ENCODE measurements around the gene TP63.

Gene TP63

DNA sequence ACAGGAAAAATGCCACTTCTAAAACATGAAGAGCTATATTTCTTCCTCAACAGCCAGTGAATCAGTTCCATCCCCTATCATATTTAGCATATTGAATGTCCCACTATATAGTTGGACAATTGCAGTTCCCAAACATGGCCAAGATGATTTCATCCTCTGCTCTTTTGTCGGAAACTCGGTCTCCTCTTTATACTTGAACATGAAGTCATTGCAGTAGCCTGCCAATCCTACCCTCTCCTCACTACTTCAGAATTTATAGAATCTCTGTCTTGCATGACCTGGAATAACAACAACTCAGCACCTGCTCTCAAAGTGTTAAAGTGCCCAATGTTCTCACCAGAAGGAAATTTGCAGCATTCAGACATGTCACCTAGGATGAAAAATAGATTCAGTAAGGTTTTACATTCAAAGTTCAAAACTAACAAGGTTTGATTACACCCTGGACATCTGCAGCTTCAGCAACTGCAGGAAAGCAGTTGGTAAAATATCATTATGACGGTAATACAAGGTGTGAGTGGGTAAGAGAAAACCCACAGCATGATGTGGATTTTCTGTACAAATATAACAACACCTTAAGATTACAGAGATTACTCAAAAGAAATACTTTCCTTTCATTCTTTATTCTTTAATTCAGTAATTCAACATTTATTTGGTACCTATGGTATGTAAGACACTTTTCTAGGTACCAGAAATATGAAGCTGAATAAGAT is 52.5 kb downstream of the TP63 start:
- TF ChIP-seq ZNF274 (IDR thresholded peaks at IDR 0.05; ENCODE audit: low read depth, low read length) = no peak
- no peak overlapping the region for H3K4me3 ChIP-seq (ENCODE audit: low read length)

DNA sequence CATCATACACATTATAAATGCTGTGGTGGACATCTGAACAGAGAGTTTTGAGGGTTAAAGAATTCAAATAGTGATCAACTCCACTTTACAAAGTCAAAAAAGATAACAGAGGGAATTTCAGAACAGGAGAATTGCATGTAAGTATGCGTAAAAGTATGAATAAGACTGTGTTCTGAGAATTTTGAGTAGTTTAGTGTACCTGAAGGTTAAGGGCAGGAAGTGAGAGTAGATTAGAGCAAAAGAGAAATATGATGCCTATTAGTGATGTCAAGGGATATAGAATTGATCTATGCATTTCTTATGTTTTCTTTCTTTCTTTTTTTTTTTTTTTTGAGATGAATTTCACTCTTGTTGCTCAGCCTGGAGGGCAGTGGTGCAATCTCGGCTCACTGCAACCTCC is 53.1 kb downstream of the TP63 start:
- no peak for TF ChIP-seq ZNF274 (IDR thresholded peaks at IDR 0.05; ENCODE audit: low read depth, low read length)

DNA sequence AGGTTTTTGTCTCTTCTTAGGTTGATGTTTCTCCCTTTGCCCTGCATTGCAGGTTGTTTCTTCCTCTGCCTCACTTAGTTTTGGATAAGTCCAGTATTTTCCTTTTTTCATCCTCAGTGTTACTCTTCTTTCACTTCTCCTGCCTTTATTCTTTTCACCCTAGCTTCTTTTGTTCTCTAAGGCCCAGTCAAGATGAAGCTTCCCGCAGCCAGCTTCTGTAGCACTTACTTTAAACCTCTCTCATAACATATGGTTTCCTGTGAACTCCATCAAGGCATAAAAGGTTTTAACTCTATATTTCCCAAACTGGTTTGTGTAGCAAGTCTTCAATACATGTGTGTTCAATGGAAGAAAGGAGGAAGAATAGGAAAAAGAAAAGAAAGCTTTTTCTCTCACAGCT is 54.1 kb downstream of the TP63 start:
- no peak for TF ChIP-seq ZNF274 (IDR thresholded peaks at IDR 0.05; ENCODE audit: low read depth, low read length)
- H3K4me3 ChIP-seq (ENCODE audit: low read length) = no peak overlapping the region

More for the DNA sequence above, 53.1 kb downstream of the TP63 start:
- H3K4me3 ChIP-seq (ENCODE audit: low read length) = no peak overlapping the region

DNA sequence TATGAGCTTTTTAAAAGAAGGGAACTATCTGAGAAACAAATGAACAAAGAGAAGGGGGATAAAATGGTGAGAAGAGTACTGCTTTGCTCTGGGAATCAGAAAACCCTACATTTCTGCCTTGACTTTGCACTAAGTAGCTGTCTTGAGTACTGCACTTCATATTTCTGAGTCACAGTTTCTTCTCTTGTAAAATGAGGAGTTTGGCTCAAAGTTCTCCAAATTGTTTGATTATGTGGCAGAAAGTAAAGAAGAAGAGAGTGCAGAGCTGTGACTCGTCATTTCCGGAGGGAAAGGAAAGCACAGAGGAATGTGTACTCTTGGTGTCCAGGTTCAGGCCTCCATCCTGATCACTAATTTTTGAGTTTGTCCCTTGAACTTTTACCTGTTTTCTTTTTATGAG is 54.7 kb downstream of the TP63 start:
- no peak overlapping the region for H3K4me3 ChIP-seq (ENCODE audit: low read length)
- no peak for TF ChIP-seq ZNF274 (IDR thresholded peaks at IDR 0.05; ENCODE audit: low read depth, low read length)

DNA sequence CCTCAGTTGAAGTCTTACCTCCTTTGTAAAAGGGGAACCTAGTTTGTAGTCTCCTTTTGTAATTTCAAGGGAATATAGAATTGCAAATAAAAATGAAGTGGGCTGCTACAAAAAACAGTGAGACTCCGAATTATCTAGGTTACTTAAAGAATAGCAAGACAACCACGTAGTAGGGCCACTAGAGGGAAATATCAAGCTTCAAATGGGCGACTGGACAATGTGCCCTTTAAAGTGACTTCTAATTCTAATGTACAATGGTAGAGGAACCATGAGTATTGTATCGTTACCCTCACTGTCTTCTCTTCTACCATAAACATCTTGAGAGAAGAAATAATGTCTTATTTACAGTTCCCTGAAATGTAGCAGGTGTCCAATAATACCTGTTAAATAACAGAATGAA is 56.3 kb downstream of the TP63 start:
- no peak for TF ChIP-seq ZNF274 (IDR thresholded peaks at IDR 0.05; ENCODE audit: low read depth, low read length)
- H3K4me3 ChIP-seq (ENCODE audit: low read length) = no peak overlapping the region

DNA sequence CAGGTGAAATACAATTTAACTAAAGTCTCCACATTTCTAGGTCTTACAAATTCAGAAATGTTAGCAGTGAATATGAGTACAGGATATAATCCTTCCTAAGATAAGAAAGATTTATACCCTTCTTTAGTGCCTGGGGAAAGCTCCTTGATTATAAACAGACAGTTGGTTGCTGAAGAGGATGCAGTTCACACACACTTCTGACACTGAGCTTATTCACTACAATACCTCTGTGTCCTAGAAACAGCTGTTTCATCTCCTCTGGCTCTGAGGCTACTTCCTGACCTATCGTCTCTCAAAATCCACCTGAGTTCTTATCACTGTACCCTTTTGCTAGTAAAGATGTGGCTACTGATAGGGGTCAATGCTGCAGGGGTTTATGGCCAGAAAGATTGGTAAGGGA is 57.1 kb downstream of the TP63 start:
- no peak for TF ChIP-seq ZNF274 (IDR thresholded peaks at IDR 0.05; ENCODE audit: low read depth, low read length)
- no peak overlapping the region for H3K4me3 ChIP-seq (ENCODE audit: low read length)

DNA sequence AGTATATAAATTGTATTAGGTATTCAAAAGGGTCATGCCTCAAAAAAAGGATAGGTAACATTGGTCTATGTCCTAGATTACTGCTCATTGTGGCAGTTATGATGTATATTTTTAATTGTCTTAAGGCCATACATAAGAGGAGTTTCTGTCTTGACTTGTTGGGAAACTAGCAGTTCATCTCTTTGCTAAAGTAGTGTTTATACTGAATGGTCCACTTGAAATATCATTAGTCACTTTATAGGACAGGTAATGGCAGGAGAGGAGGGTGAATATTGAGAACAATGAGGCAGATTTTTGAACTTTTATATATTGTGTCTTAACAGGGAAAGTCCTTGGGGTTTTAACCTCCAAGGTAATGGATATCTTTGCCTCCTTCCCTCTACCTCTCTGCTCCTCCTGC is 58.4 kb downstream of the TP63 start:
- TF ChIP-seq ZNF274 (IDR thresholded peaks at IDR 0.05; ENCODE audit: low read depth, low read length) = no peak
- H3K4me3 ChIP-seq (ENCODE audit: low read length) = no peak overlapping the region

DNA sequence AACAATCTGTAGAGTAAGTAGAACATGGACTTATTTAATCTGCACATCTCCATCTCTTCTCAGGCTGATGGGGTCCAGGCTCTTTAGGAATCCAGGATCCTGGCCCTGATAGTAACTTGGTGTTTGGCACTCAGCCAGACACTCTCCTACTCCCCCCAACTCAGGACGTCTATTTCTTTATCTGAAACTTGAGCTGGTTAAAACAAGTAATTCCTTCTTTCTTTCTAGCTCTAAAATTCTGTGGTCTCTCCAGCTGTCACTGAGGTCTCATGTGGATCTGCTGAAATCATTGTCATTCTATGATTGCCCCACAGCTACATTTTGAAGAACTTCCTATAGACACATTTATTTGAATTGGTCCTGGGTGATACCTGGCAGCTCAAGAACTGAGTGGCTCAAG is 59.0 kb downstream of the TP63 start:
- H3K4me3 ChIP-seq (ENCODE audit: low read length) = no peak overlapping the region
- no peak for TF ChIP-seq ZNF274 (IDR thresholded peaks at IDR 0.05; ENCODE audit: low read depth, low read length)

DNA sequence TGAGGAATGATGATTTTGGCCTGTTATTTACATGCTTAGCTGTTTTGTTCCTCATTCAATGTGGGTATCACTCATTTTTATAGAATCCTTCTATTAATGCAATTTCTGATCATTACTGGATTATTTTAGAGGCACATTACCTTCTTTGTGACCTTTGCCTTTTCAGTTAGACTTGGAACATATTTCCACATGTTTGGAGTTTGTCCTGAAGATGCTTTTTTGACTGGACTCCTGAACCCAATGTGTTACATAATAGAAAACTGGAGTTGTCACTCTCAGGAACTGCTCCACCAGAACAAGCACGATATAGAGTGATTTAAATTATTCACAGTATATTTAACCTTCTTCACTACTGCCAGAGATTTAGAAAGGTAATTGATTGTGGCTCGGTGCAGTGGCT is 59.5 kb downstream of the TP63 start:
- no peak overlapping the region for H3K4me3 ChIP-seq (ENCODE audit: low read length)
- no peak for TF ChIP-seq ZNF274 (IDR thresholded peaks at IDR 0.05; ENCODE audit: low read depth, low read length)

DNA sequence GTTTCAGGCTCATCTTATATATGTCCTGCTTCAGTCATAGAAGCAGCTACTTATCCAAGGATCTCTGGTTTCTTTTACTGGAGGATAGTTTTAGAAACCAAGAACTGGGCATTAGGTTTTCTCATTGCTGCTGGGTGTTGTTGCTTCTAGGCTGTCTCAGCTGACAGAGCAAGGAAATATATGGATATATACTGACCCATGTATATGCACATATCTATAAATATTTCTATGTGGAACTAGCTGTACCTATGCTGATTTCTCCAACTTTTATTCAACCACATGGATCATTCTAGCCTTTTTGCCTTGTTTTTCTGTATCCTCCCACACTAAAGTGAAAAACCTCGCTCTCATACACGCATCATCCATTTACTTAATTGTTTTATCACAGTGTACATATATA is 64.2 kb downstream of the TP63 start:
- no peak overlapping the region for H3K4me3 ChIP-seq (ENCODE audit: low read length)
- no peak for TF ChIP-seq ZNF274 (IDR thresholded peaks at IDR 0.05; ENCODE audit: low read depth, low read length)

DNA sequence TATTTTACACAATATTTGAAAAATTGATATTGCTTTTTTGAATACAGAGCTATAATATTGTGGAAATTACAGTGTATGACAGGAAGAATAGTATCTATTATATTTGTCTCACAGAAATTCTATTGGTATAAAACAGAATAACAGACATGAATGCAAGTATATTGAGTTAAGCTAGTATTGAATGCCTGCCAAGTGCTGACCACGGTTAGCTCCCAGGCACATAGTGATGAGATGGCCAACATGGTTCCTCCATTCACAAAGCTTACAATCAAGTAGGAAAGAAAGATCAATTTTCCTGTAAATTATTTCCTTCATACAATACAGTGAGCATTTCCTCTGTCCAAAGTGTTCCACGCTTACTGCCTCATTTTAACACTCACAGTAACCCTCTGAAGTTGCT is 67.6 kb downstream of the TP63 start:
- no peak overlapping the region for H3K4me3 ChIP-seq (ENCODE audit: low read length)
- TF ChIP-seq ZNF274 (IDR thresholded peaks at IDR 0.05; ENCODE audit: low read depth, low read length) = no peak

DNA sequence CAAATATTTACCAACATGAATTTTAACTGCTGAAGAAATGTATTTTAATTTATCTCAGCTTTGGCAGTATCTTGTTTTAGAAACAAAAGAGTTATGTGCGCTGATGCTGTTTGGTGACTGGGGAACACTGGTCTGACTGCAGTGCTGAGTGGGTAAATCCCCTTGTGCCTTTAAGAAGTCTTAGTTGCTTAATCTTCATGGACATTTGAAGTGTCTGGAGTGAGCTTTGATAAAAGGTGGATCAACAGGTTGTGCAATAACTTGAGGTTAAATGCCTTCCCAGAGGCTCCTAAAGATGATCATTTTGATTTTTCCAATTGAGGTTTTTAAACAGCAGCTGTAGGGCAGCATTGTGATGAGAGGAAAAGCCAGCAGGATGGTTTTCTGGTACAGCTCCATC is 68.7 kb downstream of the TP63 start:
- no peak for TF ChIP-seq ZNF274 (IDR thresholded peaks at IDR 0.05; ENCODE audit: low read depth, low read length)
- H3K4me3 ChIP-seq (ENCODE audit: low read length) = no peak overlapping the region

DNA sequence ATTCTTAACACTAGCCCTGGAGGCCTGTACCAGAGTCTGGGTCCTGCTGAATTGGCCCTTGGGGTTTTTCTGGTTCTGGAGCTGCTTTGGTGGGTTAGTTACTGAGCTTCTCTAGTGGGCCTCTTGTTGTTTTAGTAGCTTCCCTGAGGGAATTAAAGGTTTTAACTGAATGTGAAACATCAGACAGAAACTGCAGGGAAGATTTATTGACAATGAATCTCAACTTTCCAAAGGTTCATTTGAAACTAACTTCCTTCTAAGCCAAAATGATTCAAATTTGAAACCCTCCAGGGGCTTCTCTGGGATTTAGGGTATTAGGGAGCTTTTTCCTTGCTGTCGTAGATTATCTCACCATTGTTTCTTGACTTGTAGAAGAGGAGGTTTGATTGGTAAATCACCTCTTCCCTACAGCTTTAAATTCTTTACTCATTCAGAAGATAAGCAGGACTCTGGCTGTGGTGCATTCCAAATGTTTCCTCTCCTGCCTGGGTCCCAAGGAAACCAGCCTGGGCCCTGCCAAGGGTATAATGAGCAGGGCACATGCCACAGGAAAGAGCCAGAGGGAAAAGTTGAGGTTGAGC is 71.0 kb downstream of the TP63 start:
- H3K4me3 ChIP-seq (ENCODE audit: low read length) = no peak overlapping the region
- no peak for TF ChIP-seq ZNF274 (IDR thresholded peaks at IDR 0.05; ENCODE audit: low read depth, low read length)

DNA sequence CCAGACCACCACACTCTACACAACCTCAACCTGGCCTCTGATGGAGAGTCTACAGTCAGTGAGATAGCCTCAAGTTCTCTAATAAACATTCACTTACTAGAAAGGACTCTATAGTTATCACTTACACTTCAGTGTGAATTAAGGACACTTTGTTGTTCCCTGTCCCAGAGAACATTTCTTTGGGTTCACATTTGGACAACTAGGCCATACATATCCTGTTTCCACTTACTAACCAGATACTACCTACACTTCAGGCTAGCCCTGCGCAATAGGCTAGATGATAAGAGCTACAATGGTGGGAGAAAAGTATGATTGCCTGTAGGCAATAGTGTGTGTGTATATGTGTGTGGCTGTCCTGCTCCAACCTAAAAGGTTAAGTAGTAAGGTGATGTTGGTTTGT is 72.7 kb downstream of the TP63 start:
- no peak overlapping the region for H3K4me3 ChIP-seq (ENCODE audit: low read length)
- TF ChIP-seq ZNF274 (IDR thresholded peaks at IDR 0.05; ENCODE audit: low read depth, low read length) = no peak

DNA sequence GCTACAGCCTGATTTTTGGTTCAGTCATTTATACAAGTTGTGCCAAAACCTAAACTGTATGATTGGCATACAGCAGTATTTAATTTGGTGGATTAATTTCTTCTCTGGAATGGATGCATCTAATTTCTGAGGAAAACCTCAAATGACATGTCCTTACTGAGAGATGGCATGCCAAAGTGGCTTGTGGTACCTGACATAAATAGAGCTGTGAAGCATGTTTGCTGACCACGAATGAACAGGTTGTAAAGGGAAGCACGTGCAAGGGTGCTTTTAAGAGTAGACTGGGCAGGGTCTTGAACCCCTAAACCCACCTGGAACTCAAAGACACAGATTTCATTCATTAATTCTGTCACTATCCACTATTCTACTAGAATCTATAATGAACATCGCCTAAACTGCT is 77.2 kb downstream of the TP63 start:
- no peak for TF ChIP-seq ZNF274 (IDR thresholded peaks at IDR 0.05; ENCODE audit: low read depth, low read length)
- H3K4me3 ChIP-seq (ENCODE audit: low read length) = no peak overlapping the region

All from GM08714 (cell line).